DMS153 treated with DMSO at 0.1 percent for 48 hours (cell line): Measurements from ENCODE around the gene PELI1.
"Not testable (repeated sequence)": the region's sequence is repeated elsewhere in the genome, so short reads cannot be mapped to it uniquely, and the experiment has no call there.

Experiments used
- DNase-seq: peaks from one replicate; lab custom pipeline; 2025; ENCODE audit not compliant: unreplicated experiment; lab: John Stamatoyannopoulos, UW

Gene PELI1

DNA sequence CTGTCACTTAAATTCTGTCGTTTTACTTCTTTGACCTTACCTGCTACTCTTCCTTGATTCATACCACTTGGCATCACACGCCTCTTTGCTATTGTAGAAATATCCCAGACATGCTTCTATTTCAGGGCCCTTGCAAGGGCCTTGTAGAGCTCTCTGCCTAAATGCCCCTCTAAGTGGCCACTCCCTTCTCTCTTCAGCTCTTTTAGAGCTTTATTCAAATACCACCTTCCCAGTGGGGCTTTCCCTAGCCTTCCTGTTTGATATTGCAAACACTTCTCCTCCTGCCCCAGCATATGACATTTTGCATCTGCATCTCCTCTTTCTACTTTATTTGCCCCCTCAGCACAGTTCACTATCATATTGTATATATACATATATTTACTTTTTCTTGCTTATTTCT lies 54.0 kb downstream of the PELI1 start:
- DNase-seq: no peak

GRCh38 chr2:64086347-64087082 lies 57.7 kb downstream of the PELI1 start:
- no peak for DNase-seq

DNA sequence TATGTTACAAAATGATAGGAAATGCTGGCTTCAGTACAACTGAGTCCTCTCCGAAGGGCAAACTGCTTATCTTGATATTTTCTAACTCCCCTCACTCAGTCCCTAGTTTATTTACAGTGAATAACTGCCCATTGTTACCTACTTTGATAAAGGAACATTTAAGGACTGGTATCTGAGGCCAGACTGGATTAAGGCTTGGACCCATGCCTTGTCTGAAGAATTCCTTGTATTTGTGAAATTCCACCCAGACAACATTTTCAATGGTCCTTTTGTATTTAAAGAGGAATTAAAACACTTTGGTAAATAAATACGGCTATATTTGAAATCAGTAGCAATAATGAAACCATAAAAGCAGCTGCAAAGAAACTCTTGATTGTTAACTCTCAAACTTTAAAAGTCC lies 58.3 kb downstream of the PELI1 start:
- DNase-seq: no peak

- DNase-seq: no peak
Measured at GRCh38 chr2:64081046-64081445, 63.2 kb downstream of the PELI1 start.

GRCh38 chr2:64080179-64080578 lies 64.0 kb downstream of the PELI1 start:
- DNase-seq: no peak

DNA sequence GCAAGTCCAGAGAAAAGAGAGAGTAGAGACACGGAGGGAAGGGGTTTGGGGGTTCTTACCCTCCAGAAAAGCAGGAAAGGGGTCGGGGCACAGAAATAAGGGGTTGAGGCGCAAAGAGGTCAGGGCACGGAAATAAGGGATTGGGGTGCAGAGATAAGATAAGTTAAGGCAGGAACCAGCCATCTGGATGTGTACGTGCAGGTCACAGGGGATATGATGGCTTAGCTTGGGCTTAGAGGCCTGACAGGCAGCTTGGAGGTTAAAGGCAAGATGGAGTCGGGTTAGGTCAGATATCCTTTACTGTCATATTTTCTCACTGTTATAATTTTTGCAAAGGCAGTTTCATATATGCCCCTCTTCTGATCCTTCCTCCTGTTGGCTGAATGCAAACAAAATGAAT lies 64.5 kb downstream of the PELI1 start:
- DNase-seq: not testable (repeated sequence)

DNA sequence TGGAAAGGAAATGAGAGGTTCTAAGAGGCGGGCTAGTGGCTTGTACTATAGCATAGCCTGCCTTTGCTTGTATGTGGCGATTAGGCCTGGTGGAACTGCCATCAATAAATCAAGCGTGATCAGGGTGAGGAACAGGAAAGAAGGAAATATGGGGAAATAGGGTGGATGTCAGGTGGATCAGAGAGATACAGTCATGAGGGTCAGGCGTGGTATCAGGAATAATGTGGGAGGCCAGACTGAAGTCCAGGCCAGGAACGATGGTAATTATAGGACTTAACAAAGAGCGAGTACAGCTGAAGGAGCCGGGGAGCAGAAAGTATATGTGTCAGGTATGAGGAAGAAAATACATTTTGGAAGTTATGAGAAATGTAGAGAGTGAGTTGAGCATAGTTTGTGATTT lies 67.4 kb downstream of the PELI1 start:
- not testable (repeated sequence) for DNase-seq

DNA sequence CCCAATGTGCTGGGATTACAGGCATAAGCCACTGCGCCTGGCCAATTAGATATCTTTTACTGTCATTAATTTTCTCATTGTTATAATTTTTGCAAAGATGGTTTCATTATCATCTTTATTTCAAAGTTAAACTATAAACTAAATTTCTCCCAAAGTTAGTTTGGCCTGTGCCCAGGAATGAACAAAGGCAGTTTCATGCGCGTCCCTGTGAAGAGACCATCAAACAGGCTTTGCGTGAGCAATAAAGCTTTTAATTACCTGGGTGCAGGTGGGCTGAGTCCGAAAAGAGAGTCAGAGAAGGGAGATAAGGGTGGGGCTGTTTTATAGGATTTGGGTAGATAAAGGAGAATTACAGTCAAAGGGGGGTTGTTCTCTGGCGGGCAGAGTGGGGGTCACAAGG lies 69.6 kb downstream of the PELI1 start:
- not testable (repeated sequence) for DNase-seq

GRCh38 chr2:64067326-64067725 lies 76.9 kb downstream of the PELI1 start:
- DNase-seq: no peak

DNA sequence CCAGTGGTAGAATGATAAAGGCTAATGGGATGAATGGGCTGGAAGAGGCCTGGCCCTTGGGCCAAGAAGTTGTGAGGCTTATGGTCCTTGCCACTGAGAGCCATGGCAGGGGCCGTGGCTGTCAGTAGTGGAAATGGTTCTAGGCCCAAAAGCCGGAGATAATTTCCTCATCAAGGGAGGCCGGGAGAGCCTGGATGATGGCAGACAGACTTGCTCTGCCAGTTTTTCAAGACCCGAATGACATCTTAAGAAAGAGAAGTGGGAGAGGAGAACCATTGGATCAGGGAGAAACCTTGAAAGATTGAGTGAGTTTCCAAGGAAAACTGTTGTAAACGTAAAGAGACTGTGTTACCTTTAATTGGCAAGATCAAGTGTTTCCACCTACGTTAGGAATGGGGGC lies 78.7 kb downstream of the PELI1 start:
- DNase-seq: no peak

GRCh38 chr2:64063924-64064331 lies 80.3 kb downstream of the PELI1 start:
- peak; percentile 26 for DNase-seq

DNA sequence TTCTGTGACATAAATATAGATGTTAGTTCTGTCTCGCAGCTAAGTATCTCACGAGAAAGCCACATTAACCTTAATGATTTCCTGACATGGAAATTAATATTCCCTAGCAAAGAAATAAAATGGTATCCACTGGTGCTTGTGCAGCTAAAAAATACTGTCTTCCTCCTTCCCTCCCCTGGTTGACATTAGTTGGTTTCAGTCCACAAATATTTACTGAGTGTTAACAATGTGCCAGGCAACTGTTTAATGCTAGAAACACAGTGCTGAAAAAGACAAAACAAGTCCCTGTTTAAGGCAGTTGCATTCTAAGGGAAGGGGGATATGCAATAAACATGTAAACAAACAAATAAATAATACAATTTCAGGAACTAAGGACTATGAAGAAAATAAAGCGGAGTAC lies 80.8 kb downstream of the PELI1 start:
- DNase-seq: no peak

DNA sequence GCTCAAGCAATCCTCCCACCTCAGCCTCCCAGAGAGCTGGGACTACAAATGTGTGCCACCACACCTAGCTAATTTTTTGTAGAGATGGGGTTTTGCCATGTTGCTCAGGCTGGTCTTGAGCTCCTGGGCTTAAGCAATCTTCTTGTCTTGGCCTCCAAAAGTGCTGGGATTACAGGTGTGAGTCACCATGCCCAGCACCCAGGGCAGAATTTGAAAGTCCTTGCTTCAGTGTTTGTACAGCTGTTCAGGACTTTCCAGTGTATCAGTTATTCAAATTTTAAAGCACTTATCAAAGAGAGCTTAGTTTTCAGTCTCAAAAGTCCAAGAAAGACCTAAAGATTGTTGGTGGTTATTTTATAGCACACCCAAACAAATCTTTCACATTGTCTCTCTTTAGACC lies 81.4 kb downstream of the PELI1 start:
- no peak for DNase-seq

- DNase-seq: no peak
Measured at GRCh38 chr2:64059270-64059669, 85.0 kb downstream of the PELI1 start.

DNA sequence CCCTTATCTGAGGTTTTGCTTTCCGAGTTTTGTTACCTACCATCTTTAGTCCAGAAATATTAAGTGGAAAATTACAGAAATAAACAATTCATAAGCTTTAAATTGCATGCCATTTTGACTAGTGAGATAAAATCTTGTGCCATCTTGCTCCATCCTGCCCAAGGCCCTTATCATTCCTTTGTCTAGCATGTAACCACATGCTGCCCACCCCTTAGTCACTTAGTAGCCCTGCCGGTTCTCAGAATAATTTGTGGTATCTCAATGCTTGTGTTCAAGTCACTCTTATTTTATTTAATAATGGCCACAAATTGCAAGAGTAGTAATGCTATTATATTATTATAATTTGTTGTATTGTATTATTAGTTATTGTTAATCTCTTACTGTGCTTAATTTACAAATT lies 88.2 kb downstream of the PELI1 start:
- DNase-seq: no peak

- DNase-seq: no peak
Measured at GRCh38 chr2:64054161-64054915, 89.9 kb downstream of the PELI1 start.

DNA sequence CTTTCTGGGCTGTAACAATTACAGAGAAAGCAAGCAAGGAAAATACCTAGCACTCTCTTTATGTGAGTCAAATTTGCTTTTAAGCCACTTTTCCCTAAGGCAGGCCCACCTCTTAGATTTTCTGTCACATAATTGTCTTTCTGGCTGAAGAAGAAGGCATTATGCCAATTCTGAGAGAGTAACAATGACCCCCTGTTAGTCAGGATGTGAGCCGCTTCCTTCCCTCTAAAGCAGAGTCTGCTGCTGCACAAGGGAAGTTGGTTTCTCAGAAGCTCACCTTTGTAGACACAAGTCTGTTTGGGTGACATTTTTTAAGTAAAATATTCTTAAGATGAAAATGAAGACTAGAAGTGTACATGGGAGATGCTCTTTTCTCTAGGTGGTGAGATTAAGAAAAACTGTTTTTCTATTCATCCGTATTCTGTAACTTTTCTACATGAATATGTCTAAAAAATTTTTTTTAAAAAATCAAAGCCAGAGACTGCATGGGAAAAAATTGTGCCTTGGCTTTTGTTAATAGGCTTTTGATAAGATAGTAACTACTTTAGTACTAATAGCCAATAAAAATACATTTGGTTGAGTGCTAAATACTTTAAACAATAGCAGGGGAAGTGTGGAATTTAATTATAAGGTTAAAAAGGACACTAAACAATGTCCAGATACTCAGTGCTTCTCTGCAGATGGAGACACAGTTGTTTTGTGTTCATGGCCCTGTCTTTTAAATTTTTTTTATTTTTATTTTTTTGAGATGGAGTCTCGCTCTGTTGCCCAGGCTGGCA lies 91.6 kb downstream of the PELI1 start:
- DNase-seq: no peak

DNA sequence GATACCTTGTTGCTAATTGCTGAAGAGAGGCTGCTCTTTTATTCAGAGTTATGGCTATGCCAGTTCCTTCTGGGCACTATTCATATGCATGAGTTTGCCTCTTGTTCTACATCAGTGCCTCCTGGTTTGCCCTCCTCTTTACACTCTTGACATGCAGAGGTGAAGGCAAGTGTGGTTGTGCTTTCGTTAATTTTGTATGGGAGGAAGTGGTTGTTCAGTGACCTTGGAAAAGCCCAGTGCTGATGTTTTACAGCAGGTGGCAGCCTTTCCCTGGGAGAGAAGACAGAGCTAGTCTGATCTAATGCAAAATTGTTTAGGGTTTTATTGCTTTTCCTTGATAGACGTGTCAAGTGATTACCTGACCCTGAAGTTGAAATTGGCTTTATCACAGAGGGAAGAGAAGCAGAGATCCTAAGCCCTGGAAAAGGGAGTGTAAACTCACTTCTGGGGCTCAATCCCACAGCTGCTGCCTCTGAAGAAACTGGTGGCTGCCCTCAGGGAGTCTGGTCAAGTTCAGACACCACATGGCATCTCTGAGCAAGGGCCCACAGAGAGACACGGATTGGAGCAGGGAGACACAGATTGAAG lies 94.5 kb downstream of the PELI1 start:
- DNase-seq: peak; percentile 86

DNA sequence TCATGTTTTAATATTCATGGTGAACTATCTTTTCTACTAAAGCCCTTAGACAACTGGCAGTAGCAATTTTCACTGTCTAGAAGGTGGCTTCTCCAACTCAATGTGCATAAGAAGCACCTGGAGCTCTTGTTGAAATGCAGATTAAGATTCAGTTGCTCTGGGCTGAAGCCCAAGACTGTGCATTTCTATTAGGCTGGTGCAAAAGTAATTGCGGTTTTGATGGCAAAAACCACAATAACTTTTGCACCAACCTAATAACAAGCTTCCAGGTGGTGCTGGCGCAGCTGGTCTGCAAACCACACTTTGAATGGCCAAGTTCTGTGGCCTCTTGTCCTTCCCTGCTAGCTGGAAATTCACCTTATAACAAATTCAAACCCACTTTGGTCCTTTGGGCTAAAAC lies 98.3 kb downstream of the PELI1 start:
- DNase-seq: no peak
